GM12873 (cell line): ENCODE results near the gene BLM.

Experiments used
- TF ChIP-seq, protein P1 (sequence below): IDR thresholded peaks from 2 replicates; pipeline ENCODE4 v1.5.1; 2012; ENCODE audit warnings: low read depth, mild to moderate bottlenecking, moderate library complexity, low read length, control low read depth; ENCODE audit not compliant: insufficient read depth; ENCODE audit errors: missing control alignments

The BLM gene

DNA sequence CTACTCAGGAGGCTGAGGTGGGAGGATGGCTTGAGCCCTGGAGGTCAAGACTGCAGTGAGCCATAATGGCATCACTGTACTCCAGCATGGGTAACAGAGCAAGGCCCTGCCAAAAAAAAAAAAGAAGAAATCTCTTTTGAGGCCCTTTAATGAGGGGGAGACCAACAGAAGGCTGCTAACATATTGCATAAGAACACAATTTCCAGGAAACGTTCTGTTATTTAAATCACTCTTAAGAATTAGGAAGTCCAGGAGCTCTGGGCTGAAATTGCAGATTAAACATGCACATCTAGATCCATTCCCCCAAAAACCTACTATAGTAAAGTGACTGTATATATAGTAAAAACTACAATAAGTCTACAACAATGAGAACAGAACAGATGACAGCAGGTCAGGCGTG is 16.1 kb upstream of the BLM start:
- TF ChIP-seq, protein P1, sequence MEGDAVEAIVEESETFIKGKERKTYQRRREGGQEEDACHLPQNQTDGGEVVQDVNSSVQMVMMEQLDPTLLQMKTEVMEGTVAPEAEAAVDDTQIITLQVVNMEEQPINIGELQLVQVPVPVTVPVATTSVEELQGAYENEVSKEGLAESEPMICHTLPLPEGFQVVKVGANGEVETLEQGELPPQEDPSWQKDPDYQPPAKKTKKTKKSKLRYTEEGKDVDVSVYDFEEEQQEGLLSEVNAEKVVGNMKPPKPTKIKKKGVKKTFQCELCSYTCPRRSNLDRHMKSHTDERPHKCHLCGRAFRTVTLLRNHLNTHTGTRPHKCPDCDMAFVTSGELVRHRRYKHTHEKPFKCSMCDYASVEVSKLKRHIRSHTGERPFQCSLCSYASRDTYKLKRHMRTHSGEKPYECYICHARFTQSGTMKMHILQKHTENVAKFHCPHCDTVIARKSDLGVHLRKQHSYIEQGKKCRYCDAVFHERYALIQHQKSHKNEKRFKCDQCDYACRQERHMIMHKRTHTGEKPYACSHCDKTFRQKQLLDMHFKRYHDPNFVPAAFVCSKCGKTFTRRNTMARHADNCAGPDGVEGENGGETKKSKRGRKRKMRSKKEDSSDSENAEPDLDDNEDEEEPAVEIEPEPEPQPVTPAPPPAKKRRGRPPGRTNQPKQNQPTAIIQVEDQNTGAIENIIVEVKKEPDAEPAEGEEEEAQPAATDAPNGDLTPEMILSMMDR = no peak

DNA sequence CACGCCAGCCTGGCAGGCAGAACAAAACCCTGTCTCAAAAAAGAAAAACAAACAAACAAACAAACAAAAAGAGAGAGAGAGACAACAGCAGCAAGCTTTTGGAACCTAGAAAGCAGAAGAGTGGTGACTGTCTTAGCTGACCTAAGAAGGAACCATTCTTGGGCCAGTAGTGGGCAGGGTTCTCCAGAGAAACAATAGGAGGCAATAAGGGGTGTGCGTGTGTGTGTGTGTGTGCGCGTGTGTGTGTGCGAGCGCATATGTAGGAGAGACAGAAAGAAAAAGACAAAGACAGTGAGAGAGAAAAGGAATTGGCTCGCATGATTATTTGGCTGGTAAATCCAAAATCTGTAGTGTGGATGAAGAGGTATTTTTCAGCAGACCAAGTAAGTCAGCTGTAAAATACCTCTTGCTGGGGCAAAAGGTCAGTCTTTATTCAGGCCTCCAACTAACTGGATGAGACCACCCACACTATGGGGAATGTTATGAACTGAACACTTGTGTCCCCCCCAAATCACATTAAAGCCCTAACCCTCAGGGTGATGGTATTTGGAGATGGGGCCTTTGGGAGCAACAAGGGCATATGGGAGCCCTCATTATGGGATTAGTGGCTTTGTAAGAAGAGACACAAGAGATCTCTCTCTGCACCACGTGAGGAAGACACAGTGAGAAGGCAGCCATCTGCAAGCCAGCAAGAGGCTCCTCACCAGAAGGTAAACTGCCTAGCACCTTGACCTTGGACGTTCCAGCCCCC is 15.1 kb upstream of the BLM start:
- TF ChIP-seq, protein P1 = peak; percentile 2

DNA sequence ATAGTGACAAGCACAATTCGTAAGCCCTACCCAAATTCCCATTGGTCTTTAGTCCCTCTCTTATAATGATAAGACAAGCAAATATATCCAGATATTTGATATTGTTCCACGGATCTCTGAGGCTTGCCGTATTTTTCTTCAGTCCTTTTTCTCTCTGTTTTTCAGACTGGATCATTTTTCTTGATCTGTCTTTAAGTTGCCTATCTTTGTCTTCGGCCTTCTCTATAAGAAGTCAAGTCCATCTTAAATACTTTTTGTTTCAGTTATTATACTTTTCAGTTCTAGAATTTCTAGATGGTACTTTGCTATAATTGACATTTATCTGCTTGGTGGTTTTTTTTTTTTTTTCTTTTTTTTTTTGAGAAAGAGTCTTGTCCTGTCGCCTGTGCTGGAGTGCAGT is 13.7 kb upstream of the BLM start:
- TF ChIP-seq, protein P1 = no peak

DNA sequence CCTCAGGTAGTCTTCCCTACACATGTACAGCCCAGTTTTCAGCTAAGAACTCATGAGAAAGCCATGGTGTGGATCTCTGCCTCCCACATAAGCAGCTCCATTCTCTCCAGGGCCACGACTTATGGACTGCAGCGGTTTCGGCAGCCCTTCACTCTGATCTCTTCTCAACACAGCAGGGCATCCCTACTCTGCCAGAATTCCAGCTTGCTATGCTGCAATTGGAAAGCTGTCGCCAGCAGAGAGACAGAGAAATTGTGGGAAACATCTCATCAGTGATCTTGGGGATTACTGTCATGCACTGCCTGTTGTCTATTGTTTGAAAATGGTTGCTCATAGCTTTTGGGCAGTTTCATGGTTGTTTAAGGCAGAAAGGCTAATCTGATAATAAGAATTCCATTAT is 11.9 kb upstream of the BLM start:
- TF ChIP-seq, protein P1 = no peak

DNA sequence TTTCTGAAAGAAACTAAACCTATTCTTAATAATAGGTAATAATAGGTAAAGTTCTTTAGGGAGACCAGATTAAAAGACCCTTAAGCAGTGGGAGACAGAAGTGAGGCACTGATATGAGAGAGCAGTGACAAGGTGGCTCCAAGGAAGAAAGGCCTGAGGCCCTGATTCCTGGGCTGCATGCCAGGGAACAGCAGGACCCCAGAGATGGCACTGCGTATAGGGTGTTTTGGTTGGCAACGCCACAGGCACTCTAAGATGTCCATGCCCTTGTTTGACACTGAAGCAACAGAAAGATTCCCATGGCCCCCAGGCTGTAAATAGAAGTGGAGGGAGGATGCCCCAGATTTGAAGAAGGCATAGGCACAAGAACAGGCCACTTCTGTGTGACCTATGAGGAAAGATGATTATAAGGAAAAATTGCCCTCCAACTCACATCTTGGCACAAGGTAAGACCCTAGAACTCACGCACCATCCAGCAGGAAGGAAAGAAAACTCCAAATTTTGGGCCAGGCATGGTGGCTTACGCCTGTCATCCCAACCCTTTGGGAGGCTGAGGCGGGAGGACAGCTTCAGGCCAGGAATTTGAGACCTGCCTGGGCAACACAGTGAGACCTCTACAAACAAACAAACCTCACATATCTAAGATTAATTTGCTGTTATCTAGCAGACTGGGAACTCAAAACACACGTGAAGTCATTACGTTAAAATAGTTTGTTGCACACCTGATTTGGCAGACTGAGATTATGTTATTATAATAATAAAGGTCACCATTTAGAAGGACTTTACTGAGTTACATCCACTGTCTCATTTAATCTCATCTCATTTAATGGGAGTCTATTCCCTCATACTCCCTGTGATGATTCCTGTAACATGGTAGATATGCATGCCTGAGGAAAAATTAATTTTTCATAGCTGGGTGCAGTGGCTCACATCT is 10.5 kb upstream of the BLM start:
- TF ChIP-seq, protein P1 = no peak

DNA sequence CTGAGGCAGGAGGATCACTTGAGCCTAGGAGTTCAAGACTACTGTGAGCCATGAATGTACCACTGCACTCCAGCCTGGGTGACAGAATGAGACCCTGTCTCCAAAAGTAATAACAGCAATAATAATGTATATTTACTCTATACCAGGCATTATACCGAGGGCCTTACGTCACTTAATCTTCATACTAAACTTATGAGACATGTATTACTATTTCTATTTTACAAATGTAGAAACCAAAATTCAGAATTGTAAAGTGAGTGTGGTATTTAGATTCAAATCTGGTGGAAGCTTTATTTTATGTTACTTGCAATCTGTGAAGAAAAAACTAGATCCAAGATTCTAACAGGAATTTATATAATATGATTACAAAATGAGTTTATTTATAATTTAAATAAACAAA is 9.7 kb upstream of the BLM start:
- TF ChIP-seq, protein P1 = no peak

DNA sequence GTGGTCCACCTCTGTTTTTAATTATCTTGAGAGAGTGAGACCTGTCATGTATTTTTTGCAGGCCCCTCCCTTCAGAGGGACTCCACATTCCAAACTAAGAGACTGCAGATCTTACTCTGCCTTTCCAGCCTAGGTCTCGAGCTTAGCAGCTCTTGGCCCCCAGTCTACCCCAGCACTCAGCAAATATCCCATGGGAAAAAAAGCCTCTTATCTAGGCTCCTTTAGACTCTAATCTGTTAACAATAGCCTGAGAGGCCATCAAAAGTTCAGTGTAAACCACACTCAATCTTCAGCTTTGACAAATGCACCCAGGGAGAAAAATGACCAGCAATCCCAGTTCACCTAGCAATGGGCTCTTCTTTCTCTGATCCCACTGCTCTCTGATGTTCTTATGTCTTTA is 8.6 kb upstream of the BLM start:
- TF ChIP-seq, protein P1 = no peak
